Psoas muscle (tissue), 7 donors: ENCODE data around the gene PLXNB3. TPM values are rescaled to one million over a fixed set of nuclear protein-coding genes. Genes with fewer than 3 reads are reported as not detected.

Experiments used
- polyA plus RNA-seq, 3 donors: library from polyadenylated mRNA; stranded (reverse); fragments of 200-250 nt; gene quantifications; one replicate each; pipeline ENCODE4 v1.2.3, GENCODE V29; 2013
- total RNA-seq, 4 donors: library from RNA; stranded (reverse); fragmentation: NEBNext Ultra II Directional in 2 of 4; extraction: Animal tissue kit (Norgen Biotek cat#: 25700) in 2 of 4; gene quantifications; one replicate each; pipeline versions ENCODE4 v1.2.1 to v1.2.4, GENCODE V29; 2021 to 2023
- donor health status: healthy with polysubstance abuse.
- donor health status: DM: no; HTN: no; CAD: no; lungs with moderate emphysema.
- donor health status: Bipolar disorder and iron deficiency.
- donor health status: healthy.
- donor health status: DM: no; HTN: no; CAD: no.
- donor health status: DM: no; HTN: no; CAD: no.
- donor health status: DM: yes; HTN: yes; CAD: no.

PLXNB3 gene
- total and polyA plus RNA-seq, 7 donors: 0.13 to 1.5 (median 0.35) TPM

Other genes with a start within 250 kb of the PLXNB3 start
- under 1 TPM in 1 of 4 donors, not detected in 3; 0.04 TPM for gene ATP2B3, start 246.6 kb upstream of the PLXNB3 start, total RNA-seq
- under 1 TPM in 2 of 3 donors, not detected in 1; 0.01 TPM for gene ATP2B3, start 246.6 kb upstream of the PLXNB3 start, polyA plus RNA-seq
- gene CCNQ, start 165.1 kb upstream of the PLXNB3 start, total RNA-seq: 10 to 100 TPM; 17.0 to 34.3 (median 20.6) TPM
- gene CCNQ, start 165.1 kb upstream of the PLXNB3 start, polyA plus RNA-seq: 10 to 100 TPM; 47.8 to 53.5 (median 48.6) TPM
- gene DUSP9, start 117.0 kb upstream of the PLXNB3 start, total RNA-seq: not detected
- not detected for gene DUSP9, start 117.0 kb upstream of the PLXNB3 start, polyA plus RNA-seq
- 1 to 10 TPM in 1 of 4 donors, under 1 TPM in 3; 0.79 to 1.9 (median 0.92) TPM for gene PNCK, start 90.4 kb upstream of the PLXNB3 start, total RNA-seq
- gene PNCK, start 90.4 kb upstream of the PLXNB3 start, polyA plus RNA-seq: 1 to 10 TPM in 1 of 3 donors, under 1 TPM in 2; 0.21 to 1.0 (median 0.35) TPM
- gene SLC6A8, start 76.3 kb upstream of the PLXNB3 start, total RNA-seq: 100 to 1,000 TPM in 2 of 4 donors, 10 to 100 TPM in 2; 82.2 to 256 (median 117) TPM
- gene SLC6A8, start 76.3 kb upstream of the PLXNB3 start, polyA plus RNA-seq: 100 to 1,000 TPM in 2 of 3 donors, 10 to 100 TPM in 1; 84.9 to 209 (median 104) TPM
- gene BCAP31, start 39.9 kb upstream of the PLXNB3 start, total RNA-seq: 10 to 100 TPM; 65.4 to 71.6 (median 66.0) TPM
- gene BCAP31, start 39.9 kb upstream of the PLXNB3 start, polyA plus RNA-seq: 10 to 100 TPM; 63.7 to 97.3 (median 72.1) TPM
- gene ABCD1, start 39.4 kb upstream of the PLXNB3 start, total RNA-seq: 10 to 100 TPM; 16.0 to 27.1 (median 20.9) TPM
- 10 to 100 TPM; 11.7 to 36.0 (median 15.8) TPM for gene ABCD1, start 39.4 kb upstream of the PLXNB3 start, polyA plus RNA-seq
- 100 to 1,000 TPM in 1 of 4 donors, 10 to 100 TPM in 3; 43.7 to 140 (median 61.4) TPM for gene SRPK3, start 16.8 kb downstream of the PLXNB3 start, total RNA-seq
- 10 to 100 TPM; 14.5 to 37.4 (median 23.3) TPM for gene SRPK3, start 16.8 kb downstream of the PLXNB3 start, polyA plus RNA-seq
- 10 to 100 TPM; 45.6 to 56.9 (median 51.8) TPM for gene IDH3G, start 30.1 kb downstream of the PLXNB3 start, total RNA-seq
- 10 to 100 TPM; 25.0 to 54.2 (median 44.3) TPM for gene IDH3G, start 30.1 kb downstream of the PLXNB3 start, polyA plus RNA-seq
- gene SSR4, start 30.4 kb downstream of the PLXNB3 start, total RNA-seq: 10 to 100 TPM; 57.2 to 86.6 (median 71.2) TPM
- 100 to 1,000 TPM in 2 of 3 donors, 10 to 100 TPM in 1; 84.5 to 198 (median 107) TPM for gene SSR4, start 30.4 kb downstream of the PLXNB3 start, polyA plus RNA-seq
- gene PDZD4, start 66.3 kb downstream of the PLXNB3 start, total RNA-seq: 1 to 10 TPM in 3 of 4 donors, under 1 TPM in 1; 0.50 to 2.1 (median 1.4) TPM
- gene PDZD4, start 66.3 kb downstream of the PLXNB3 start, polyA plus RNA-seq: 1 to 10 TPM in 1 of 3 donors, under 1 TPM in 2; 0.65 to 1.3 (median 0.79) TPM
- 1 to 10 TPM in 2 of 4 donors, under 1 TPM in 2; 0.22 to 1.5 (median 0.90) TPM for gene L1CAM, start 121.9 kb downstream of the PLXNB3 start, total RNA-seq
- under 1 TPM; 0.36 to 0.46 (median 0.39) TPM for gene L1CAM, start 121.9 kb downstream of the PLXNB3 start, polyA plus RNA-seq
- 1 to 10 TPM; 1.3 to 4.8 (median 2.0) TPM for gene AVPR2, start 140.4 kb downstream of the PLXNB3 start, total RNA-seq
- 1 to 10 TPM; 1.4 to 3.2 (median 2.5) TPM for gene AVPR2, start 140.4 kb downstream of the PLXNB3 start, polyA plus RNA-seq
- gene ARHGAP4, start 162.0 kb downstream of the PLXNB3 start, total RNA-seq: 1 to 10 TPM; 5.1 to 8.0 (median 6.4) TPM
- gene ARHGAP4, start 162.0 kb downstream of the PLXNB3 start, polyA plus RNA-seq: 1 to 10 TPM; 5.8 to 7.6 (median 6.8) TPM
- 100 to 1,000 TPM; 105 to 166 (median 115) TPM for gene NAA10, start 170.8 kb downstream of the PLXNB3 start, total RNA-seq
- gene NAA10, start 170.8 kb downstream of the PLXNB3 start, polyA plus RNA-seq: 100 to 1,000 TPM; 168 to 203 (median 193) TPM
- 1 to 10 TPM; 2.9 to 4.4 (median 3.6) TPM for gene RENBP, start 180.4 kb downstream of the PLXNB3 start, total RNA-seq
- gene RENBP, start 180.4 kb downstream of the PLXNB3 start, polyA plus RNA-seq: 1 to 10 TPM in 2 of 3 donors, under 1 TPM in 1; 0.97 to 1.9 (median 1.4) TPM
- 10 to 100 TPM; 29.8 to 50.1 (median 40.0) TPM for gene HCFC1, start 207.6 kb downstream of the PLXNB3 start, total RNA-seq
- gene HCFC1, start 207.6 kb downstream of the PLXNB3 start, polyA plus RNA-seq: 10 to 100 TPM; 15.1 to 46.5 (median 25.8) TPM
- 1 to 10 TPM; 3.2 to 7.8 (median 6.8) TPM for gene TMEM187, start 208.5 kb downstream of the PLXNB3 start, total RNA-seq
- 1 to 10 TPM; 2.2 to 6.7 (median 5.2) TPM for gene TMEM187, start 208.5 kb downstream of the PLXNB3 start, polyA plus RNA-seq